Stimulated activated naive CD4-positive, alpha-beta T cell treated with Interleukin-2 at 50 U/mL for 16 hours (primary cell): ENCODE results near the gene GBGT1.

Source experiments
- DNase-seq: peaks from one replicate; lab custom pipeline; 2025; lab: John Stamatoyannopoulos, UW

The GBGT1 gene

GRCh38 chr9:133143639-133144141, 20.0 kb downstream of the GBGT1 start:
- no peak for DNase-seq

GRCh38 chr9:133142684-133143622, 20.8 kb downstream of the GBGT1 start:
- peak; percentile 46 for DNase-seq

GRCh38 chr9:133141833-133142595, 21.7 kb downstream of the GBGT1 start:
- peak; percentile 79 for DNase-seq

GRCh38 chr9:133140606-133141005, 23.1 kb downstream of the GBGT1 start:
- DNase-seq, result no peak

- no peak for DNase-seq
These were observed 23.6 kb downstream of the GBGT1 start for GRCh38 chr9:133140174-133140505.

GRCh38 chr9:133139246-133140173, 24.2 kb downstream of the GBGT1 start:
- DNase-seq, result no peak

GRCh38 chr9:133137451-133138231, 26.1 kb downstream of the GBGT1 start:
- peak; percentile 21 for DNase-seq

GRCh38 chr9:133135146-133135745, 28.5 kb downstream of the GBGT1 start:
- peak; percentile 84 for DNase-seq

GRCh38 chr9:133134388-133135145, 29.1 kb downstream of the GBGT1 start:
- peak; percentile 55 for DNase-seq

- DNase-seq, result peak; percentile 90
These were observed 29.9 kb downstream of the GBGT1 start for GRCh38 chr9:133133681-133134387.

GRCh38 chr9:133132174-133132573, 31.5 kb downstream of the GBGT1 start:
- DNase-seq, result no peak

- no peak for DNase-seq
These were observed 32.2 kb downstream of the GBGT1 start for GRCh38 chr9:133131506-133131905.

GRCh38 chr9:133130685-133131244, 32.9 kb downstream of the GBGT1 start:
- DNase-seq, result peak; percentile 51

GRCh38 chr9:133129001-133129795, 34.5 kb downstream of the GBGT1 start:
- DNase-seq, result no peak

GRCh38 chr9:133128152-133128551, 35.6 kb downstream of the GBGT1 start:
- DNase-seq, result no peak

GRCh38 chr9:133127340-133127981, 36.3 kb downstream of the GBGT1 start:
- DNase-seq, result peak; percentile 69

GRCh38 chr9:133126697-133127339, 36.9 kb downstream of the GBGT1 start:
- no peak for DNase-seq
